NCI-H526 treated with DMSO at 0.1 percent for 48 hours (cell line): Measurements from ENCODE around the gene LIPG.
"Not testable (repeated sequence)": the region's sequence is repeated elsewhere in the genome, so short reads cannot be mapped to it uniquely, and the experiment has no call there.

Experiments used
- DNase-seq: peaks from one replicate; lab custom pipeline; 2025; lab: John Stamatoyannopoulos, UW

Gene LIPG

DNA sequence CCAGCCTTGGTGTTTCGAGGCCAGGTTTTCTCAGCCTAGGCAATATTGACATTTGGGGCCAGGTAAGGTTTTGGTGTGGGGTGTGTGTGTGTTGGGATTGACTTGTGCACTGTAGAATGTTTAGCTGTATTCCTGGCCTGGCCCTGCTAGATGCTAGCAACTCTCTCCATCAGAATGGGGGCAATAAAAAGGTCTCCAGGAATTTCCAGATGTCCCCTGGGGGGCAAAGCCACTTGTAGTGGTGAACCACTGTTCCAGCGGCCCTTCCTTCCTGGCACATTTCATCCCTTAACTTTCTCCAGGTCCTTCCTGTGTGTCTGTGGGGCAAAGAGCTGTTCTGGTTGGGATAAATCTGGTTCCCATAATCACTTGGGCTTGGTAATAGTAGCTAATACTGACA lies 12.0 kb downstream of the LIPG start:
- DNase-seq: no peak

GRCh38 chr18:49579041-49579440 lies 17.2 kb downstream of the LIPG start:
- DNase-seq: not testable (repeated sequence)

DNA sequence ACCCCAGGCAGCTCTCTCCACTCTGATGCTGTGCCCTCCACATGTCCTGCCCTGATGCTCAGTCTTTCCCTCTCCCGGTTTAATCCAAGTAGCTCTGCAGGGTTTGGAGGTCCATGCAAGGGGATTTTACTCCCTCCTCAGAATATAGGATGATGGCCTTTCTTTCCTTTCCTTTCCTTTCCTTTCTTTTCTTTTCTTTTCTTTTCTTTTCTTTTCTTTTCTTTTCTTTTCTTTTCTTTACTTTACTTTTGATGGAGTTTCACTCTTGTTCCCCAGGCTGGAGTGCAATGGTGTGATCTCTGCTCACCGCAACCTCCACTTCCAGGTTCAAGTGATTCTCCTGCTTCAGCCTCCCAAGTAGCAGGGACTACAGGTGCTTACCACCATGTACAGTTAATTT lies 17.7 kb downstream of the LIPG start:
- DNase-seq: not testable (repeated sequence)

DNA sequence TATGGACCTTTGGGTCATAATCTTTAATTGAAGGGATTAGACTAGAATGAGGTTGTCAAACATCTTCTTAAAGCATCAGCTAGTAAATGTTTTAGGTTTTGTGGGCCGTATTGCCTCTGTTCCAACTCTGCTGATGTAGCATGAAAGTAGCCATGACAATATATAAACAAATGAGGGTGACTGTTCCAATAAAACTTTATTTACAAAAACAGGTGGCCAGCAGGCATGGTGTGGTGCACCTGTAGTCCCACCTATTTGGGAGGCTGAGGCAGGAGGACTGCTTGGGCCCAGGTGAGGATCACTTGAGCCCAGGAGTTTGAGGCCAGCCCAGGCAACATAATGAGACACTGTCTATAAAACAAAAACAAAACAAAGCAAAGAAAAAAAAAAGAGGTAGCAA lies 18.4 kb downstream of the LIPG start:
- no peak for DNase-seq

DNA sequence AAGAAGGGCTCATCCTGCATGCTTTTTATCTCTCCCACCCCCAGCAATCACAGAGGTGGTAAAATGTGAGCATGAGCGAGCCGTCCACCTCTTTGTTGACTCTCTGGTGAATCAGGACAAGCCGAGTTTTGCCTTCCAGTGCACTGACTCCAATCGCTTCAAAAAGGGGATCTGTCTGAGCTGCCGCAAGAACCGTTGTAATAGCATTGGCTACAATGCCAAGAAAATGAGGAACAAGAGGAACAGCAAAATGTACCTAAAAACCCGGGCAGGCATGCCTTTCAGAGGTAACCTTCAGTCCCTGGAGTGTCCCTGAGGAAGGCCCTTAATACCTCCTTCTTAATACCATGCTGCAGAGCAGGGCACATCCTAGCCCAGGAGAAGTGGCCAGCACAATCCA lies 19.5 kb downstream of the LIPG start:
- no peak for DNase-seq

DNA sequence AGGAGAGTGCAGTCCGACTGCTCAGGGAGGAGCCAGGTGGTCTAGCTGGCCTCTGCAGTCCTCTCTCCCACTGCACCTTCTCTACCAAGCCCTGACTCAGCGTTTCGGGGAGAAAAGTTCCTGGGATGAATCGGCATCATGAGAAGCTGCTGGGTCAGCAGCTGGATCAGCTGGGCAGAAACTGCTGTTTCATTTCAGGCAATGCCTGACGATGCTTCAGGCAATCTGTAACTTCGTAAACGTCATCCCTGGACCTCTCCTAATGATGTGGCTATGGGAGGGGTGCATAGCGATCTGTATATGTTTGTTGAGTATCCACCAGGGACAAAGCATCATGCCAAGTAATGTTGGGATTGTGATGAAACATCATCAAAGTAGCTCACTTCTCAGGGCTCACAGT lies 20.7 kb downstream of the LIPG start:
- no peak for DNase-seq

DNA sequence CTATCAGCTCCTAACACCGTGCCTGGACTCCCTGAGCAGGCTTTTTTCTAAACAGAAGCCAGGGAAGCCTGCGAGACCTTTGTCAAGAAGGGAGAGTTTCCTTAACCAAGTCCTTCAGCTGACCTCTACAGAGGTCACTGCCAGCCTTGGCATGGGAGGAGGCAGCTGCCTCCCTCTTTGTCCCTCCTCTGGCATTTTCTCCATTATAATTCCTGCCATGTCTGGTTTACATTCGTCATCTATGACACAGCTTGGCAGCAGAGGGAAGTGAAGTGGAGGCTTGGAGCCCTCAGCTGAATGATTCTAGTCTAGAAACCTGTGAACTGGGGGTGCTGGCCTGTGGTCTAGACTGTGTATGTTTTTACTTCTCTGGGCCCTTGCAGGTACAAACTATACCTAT lies 22.5 kb downstream of the LIPG start:
- no peak for DNase-seq

GRCh38 chr18:49584951-49585350 lies 23.1 kb downstream of the LIPG start:
- DNase-seq: not testable (repeated sequence)

DNA sequence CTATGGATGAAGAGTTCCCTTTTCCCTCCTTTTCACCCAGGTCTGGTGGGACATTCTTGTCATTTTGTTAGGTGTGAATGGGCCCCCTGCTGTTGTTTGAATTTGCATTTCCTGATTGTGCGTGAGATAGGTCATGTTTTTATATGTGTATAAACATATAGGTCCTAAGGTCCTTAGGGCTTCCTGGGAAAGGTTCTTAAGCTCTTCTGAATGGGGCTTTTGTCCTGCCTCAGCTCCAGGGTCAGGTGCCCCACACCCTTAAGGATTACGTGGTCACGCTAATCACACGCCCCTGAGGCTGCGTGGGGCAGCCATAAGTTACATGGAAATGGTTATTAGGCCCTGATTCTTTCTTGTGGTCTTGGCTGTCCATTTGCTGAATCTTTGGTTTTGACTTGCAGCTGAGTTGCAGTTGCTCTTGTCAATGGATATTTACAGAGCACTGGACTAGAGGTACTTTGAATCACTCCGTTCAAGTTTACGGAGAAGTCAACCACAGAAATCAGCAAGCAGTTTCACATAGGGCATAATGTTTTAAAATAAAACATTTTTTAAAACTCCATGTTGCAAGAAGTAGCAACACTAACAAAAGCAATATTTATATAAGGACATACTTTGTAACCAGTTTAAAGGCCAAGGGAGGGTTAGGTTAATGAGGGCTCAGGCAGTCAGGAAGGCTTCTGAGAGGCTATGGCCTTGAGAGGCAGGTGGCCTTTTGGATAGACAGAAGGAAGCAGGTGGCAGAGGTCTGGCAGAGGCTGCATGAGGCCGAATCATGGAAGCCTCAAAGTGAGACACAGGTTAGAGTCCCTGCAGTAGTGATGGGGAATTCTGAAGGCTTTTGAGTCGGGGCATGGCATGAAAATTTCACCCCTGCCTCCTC lies 24.2 kb downstream of the LIPG start:
- DNase-seq: no peak

- no peak for DNase-seq
Measured at GRCh38 chr18:49588171-49588570, 26.3 kb downstream of the LIPG start.

DNA sequence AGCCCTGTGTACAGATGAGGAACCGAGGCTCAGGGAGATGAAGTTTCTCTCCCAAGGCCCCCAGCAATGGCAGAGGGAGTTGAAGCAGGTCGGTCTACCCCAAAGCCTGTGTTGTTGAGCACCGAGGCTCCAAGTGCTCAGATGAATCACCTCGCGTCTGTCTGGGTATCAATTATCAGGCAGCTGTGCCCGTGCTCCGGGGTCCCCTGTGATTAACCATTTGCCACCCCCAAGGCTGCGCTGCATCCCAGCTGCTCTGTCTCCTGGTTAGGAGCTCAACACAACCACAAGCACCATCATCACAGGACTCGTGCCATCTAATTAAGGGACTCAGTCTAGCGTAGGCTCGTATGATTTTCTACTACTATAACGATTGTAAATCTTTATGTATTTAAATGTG lies 27.1 kb downstream of the LIPG start:
- no peak for DNase-seq

- DNase-seq: no peak
Measured at GRCh38 chr18:49590608-49591007, 28.8 kb downstream of the LIPG start.

- no peak for DNase-seq
Measured at GRCh38 chr18:49591271-49591670, 29.4 kb downstream of the LIPG start.

GRCh38 chr18:49591775-49592174 lies 29.9 kb downstream of the LIPG start:
- peak; percentile 25 for DNase-seq

- peak; percentile 49 for DNase-seq
Measured at GRCh38 chr18:49596687-49597086, 34.8 kb downstream of the LIPG start.

DNA sequence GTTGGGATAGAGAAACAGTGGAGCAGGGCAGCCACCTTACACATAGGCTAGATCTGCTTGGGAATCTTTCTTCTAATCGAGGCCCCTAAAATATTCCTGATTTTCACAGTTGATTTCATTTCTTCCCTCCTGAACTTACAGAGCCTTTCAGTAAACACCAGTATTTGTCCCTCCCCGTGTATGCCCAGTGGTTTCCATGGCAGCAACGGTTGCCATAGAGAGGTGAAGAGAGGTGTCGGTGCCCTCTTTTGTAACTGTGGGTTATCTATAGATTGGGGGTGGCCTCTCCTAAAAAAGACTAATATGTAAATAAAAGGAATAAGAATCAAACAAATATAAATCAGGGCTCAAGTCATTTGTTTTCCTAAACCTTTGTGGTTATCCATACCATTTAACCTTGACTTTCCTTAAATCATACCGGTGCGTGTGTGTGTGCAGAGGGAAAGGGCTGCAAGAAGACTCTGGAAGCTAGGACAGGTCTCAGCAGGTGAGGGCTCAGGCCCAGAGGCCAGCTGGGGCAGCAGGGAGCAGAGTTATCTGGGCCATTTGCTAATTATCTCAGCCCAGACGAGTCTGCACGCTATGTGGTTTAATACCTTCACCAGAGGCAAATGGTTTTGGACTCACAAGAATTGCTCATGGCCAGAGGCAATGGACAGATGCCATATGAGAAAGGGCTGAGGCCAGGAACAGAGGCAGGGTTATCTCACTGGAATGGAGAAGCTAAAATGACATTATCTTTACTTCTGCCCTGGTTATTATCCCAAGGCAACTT lies 35.5 kb downstream of the LIPG start:
- peak; percentile 40 for DNase-seq

DNA sequence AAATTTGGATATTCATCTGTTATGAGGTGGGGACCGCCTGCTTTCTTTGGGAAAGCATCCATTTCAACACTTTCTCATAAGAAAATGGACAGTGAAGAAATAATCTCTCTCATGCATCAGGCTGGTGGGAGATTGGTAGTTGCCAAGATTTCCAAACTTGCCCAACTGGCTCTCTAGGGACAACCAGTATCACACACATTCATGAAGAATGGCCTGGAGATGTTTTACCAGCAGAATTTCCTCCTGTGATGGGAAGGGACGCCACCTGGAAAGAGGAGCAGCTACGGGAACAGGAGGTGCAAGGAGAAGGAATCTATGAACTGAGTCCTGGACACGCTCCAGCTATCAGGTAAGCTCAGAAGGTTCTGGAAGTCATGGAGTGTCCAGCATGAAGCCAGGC lies 39.4 kb downstream of the LIPG start:
- DNase-seq: no peak

DNA sequence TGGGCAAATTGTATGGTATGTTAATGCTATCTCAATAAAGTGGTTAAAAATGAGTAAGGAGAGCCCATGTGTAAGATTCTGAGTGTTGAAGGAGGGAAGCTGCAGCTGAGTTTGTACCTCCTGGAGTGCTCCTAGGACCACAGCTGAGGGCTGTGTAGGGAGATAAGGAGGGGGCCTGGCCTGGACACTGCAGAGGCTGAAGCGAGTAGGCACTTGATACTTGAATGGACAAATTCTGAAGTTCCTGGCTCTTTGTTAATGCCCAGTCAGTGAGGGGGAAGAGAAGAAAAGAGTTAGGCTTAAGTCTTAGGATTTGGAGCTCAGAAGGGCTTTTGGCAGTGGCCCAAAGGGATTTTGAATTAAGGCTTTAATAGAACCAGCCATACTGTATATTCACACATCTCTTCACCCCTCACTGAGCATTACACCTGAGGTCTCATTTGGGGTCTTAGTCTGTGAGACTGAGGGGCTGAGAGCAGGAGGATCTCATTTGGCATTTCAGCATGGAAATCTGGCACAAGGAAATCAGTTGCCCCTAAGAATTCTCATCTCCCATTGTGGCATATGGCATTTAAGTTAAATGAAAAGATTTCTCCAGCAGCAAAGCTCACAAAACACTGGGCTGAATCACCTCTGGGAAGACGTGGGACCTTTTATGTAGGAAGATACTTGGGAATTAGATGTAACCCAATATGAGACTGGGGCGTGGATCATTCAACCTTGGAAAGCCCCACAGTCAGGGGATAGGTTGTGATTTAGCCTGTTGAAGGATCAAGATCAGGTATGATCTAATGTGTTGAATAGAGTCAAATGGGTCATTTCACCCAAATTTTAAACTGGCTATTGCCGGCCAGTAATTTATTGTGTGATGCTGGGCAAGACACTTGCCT lies 46.8 kb downstream of the LIPG start:
- DNase-seq: no peak

GRCh38 chr18:49609256-49610021 lies 47.6 kb downstream of the LIPG start:
- no peak for DNase-seq

GRCh38 chr18:49610022-49610445 lies 48.2 kb downstream of the LIPG start:
- DNase-seq: no peak

DNA sequence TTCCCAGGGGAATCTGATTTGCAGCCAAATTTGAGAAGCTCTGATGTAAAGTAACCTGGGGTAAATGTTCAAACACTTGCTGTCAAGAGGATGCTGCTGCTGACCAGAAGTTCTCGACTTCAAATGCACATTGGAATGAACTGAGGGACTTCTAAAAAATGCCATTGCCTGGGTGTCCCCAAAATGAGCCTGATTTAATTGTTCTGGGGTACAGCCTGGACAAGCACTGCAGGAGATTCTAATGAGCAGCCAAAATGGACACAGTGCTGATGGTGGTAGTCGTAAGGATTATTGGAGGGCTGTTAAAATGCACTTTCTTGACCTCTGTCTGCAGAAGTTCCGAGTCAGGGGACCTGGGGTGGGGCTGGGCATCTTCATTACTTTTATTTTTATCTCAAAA lies 49.5 kb downstream of the LIPG start:
- DNase-seq: no peak
